HG02678 (cell line): Measurements from ENCODE around the gene FGF22.

ENCODE experiments used
- ATAC-seq: cut with Tn5 transposase; IDR thresholded peaks from one replicate; pipeline ENCODE4 v1.9.1; 2021; ENCODE audit warnings: mild to moderate bottlenecking, moderate library complexity; ENCODE audit not compliant: unreplicated experiment

Gene FGF22

DNA sequence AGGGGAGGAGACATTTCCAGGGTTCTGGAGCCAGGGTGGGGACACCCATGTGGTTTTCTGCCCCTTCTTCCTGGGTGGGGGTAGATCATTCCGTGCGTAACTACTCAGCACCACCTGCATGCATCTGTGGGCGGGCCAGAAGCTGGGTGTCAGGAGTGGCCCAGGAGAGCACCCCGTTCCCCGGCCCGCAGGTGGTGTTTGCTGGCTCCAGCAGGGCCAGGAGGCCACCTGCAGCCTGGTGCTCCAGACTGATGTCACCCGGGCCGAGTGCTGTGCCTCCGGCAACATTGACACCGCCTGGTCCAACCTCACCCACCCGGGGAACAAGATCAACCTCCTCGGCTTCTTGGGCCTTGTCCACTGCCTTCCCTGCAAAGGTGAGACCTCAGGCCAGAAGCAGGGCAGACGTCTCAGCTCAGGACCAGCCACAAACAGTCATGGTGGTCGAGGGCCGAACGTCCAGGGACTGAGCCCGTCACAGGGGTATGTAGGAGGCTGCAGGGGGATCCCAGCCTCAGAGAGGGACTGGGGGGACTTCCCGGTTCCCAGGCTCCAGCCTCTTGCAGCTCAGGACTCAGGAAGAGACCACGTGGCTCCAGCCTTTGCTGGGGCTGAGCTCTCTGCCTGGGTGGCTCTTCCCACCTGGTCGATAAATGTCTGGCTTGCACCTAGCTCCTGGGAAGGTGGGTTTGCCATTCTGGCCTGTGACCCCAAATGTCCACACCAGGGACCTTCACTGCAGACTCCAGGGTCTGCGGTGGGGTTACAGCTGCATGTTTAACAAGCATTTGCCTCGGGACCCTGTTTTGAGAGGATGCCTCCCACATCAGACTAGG is 38.1 kb downstream of the FGF22 start:
- ATAC-seq = no peak

DNA sequence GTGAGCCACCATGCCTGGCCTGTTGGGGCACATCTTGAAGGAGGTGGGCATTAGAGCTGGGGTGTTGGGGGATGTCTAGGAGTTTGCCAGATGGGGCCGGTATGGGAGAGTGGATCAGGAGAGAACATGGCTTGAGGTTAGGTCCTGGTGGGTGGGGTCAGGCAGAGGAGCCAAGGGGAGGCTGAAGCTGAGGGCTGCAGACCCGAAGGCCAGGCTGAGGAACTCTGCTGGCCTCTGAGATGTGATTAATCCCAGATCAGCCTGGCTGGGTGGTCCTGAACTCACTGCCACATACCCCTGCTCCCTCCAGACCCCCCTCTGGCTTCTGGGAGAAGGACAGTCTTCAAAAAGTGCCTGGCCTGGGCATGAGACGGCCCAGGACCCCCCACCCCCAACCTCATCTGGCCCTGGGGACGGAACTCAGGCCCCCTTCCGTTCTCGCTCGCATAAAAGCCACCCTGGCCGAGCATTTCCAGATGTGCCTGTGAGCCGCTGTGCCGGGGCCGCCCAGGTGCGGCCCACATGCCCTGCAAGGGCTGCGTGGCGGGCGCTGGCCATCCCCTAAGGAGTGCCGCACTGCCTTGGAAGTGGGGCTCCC is 39.2 kb downstream of the FGF22 start:
- no peak for ATAC-seq

DNA sequence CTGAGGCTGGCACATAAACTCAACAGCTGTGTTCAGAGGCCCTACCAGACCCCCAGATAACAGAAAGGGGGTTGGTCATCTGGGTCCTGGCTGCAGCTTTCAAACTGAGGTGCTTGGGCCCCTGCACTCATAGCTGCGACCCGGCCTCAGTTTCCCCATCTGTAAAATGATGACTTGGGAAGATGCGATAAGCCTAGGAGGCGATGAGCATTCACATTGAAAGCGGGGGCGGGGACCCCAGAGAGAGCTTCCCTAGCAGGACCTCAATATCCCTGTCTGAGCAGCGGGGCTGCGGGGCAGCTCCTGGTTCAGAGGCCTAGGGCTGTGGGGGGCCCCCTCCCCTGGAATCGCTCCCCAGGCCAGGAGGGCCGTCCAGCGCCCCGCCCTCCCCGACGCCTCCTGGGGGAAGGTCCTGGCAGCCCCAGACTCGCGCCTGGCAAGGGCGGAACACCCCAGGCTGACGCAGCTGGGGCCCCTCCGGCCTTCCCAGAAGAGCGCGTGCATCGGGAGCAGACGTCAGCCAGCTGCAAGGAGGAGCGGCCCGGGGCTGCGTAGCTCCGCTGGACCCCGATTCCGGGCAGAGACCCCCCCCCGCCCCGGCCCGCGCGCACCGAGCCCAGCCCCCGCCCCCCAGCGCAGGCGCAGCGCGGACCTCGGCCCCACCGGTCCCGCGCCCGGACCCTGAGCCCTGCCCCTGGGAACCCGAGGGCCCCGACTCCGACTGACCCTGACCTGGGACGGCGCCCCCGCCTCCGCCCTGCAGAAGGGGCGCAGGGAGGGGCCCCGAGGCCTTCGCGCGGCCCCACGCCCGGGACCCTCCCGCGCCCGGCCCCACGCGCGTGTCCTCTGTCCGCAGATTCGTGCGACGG is 40.0 kb downstream of the FGF22 start:
- ATAC-seq = peak; percentile 16

DNA sequence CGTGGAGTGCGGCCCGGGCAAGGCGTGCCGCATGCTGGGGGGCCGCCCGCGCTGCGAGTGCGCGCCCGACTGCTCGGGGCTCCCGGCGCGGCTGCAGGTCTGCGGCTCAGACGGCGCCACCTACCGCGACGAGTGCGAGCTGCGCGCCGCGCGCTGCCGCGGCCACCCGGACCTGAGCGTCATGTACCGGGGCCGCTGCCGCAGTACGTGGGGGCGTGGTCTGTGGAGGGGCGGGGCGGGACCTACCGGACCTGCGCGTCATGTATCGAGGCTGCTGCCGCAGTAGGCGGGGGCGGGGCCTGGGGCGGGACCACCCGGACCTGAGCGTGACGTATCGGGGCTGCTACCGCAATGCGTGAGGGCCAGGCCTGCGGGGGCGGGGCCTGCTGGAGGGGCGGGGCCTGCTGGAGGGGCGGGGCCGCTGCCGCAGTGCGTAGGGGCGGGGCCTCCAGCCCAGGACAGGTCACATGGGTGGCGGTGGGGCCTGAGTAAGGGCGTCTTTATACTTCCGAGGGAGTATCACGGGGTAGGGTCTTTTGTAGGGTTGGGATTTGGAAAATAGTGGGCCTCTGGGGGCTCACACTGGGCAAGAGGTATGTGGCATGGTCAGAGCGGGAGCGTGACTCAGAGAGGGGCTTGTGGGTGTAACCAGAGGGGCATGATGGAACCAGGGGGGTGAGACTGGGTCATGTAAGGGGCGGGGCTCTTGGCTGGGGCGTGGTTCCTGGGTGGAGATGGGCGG is 40.8 kb downstream of the FGF22 start:
- peak; percentile 71 for ATAC-seq

DNA sequence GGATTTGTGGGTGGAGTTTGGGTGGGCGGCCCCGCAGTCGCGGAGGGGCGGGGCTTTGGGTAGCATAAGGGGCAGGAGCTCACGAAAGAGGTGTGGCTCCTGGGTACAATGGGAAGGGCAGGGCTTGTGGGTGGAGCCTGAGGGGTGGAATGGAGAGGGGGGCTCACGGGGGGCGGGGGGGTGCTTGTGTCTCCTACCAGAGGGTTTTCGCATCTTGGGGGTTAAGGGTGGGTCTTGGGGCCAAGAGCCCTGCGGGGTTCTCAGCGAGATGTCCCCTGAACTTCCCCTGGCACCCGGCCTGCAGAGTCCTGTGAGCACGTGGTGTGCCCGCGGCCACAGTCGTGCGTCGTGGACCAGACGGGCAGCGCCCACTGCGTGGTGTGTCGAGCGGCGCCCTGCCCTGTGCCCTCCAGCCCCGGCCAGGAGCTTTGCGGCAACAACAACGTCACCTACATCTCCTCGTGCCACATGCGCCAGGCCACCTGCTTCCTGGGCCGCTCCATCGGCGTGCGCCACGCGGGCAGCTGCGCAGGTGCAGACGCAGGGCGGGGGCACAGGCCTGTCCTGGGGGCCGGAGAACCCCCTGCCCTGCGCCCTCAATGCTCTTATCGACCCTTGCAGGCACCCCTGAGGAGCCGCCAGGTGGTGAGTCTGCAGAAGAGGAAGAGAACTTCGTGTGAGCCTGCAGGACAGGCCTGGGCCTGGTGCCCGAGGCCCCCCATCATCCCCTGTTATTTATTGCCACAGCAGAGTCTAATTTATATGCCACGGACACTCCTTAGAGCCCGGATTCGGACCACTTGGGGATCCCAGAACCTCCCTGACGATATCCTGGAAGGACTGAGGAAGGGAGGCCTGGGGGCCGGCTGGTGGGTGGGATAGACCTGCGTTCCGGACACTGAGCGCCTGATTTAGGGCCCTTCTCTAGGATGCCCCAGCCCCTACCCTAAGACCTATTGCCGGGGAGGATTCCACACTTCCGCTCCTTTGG is 41.6 kb downstream of the FGF22 start:
- no peak for ATAC-seq

DNA sequence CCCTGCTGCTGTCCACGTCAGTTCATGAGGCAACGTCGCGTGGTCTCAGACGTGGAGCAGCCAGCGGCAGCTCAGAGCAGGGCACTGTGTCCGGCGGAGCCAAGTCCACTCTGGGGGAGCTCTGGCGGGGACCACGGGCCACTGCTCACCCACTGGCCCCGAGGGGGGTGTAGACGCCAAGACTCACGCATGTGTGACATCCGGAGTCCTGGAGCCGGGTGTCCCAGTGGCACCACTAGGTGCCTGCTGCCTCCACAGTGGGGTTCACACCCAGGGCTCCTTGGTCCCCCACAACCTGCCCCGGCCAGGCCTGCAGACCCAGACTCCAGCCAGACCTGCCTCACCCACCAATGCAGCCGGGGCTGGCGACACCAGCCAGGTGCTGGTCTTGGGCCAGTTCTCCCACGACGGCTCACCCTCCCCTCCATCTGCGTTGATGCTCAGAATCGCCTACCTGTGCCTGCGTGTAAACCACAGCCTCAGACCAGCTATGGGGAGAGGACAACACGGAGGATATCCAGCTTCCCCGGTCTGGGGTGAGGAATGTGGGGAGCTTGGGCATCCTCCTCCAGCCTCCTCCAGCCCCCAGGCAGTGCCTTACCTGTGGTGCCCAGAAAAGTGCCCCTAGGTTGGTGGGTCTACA is 43.1 kb downstream of the FGF22 start:
- no peak for ATAC-seq

DNA sequence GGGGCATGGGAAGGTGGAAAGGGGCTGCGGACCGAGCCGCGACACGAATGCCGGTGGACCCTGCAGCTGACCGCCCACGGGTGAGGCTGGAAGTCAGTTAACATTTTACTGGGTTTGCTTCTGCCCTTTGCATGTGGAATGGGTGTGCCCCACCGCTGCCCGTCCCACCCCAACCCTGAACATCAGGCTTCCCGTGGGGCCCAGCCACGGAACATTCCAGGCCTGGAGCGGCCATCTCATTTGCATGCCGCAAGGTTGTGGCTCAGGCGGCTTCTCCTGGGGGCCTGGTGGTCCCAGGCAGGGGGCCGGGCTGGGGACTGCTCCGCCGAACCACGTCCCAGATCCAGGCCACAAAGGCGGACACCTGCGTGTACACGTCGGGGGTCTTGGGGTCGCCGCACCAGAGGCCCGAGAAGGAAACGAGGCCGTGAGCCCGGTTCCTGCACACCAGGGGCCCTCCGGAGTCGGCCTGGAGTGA is 45.8 kb downstream of the FGF22 start:
- ATAC-seq = no peak

DNA sequence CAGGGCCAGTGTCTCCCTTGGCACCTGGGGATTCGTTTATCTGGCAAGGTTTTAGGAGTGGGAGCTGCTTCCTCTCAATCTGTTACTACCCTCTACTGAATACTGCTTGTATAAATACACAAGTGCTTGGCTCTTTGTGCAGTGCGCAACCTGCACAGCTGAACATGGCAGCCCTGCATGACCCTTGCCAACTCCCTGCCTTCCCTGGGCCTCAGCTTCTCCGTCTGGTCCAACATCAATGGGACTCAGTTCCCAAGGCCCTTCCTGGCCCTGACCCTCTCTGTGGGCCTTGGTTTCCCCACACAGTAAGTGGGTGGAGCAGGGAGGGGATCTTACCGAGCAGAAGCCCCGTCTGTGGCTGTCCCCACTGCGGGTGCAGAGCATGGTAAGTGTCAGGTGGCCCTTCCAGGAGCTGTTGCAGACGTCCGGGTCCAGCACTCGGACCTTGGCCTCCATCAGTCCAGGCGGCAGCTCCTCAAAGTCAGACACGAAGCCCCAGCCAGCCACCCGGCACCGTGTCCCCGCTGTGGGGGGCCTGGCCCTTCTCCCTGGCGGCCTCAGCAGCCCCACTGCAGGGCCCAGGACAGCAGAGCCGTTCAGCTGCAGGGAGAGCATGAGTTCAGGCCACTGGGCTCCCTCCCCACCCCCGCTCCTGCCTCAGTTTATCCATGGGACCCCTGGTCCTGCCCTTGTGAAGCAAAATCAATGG is 47.1 kb downstream of the FGF22 start:
- no peak for ATAC-seq

DNA sequence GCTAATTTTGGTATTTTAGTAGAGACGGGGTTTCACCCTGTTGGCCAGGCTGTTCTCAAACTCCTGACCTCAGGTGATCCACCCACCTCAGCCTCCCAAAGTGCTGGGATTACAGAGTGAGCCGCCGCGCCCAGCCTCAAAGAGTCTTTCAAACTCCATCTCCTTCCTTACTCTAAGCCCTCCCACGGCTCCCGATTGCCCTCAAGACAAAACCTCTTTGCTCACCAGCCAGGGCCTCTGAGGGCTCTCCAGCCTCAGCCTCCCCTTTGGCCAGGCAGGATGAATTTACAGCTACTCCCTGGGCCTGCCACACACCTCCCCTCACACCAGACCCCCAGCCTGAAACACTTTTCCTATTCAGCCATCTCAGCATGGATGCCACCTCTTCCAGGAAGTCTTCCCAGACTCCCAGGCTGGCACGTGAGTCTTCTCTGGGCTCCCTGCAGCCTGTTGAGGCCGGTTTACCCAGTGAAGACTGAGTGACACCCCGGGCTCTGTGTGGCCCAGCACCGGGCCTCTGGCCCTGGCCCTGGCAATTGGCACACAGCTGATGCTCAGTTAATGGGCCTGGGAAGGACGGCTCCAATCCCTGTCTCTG is 48.0 kb downstream of the FGF22 start:
- ATAC-seq = no peak

DNA sequence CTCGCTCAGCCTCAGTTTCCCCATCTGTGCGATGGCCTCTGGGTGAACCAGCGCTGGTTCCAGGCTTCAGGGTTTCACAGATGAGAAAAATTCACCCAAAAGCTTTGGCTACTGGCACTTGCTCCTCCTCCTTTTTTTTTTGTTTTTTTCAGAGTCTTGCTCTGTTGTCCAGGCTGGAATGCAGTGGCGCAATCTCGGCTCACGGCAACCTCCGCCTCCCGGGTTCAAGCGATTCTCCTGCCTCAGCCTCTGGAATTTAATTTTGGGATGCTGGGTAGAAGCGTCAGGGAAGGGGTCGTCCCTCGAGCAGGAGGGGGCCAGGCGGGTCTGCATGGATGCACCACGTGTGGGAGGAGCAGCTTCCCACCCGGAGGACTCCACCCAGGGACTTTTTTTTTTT is 48.5 kb downstream of the FGF22 start:
- no peak for ATAC-seq

DNA sequence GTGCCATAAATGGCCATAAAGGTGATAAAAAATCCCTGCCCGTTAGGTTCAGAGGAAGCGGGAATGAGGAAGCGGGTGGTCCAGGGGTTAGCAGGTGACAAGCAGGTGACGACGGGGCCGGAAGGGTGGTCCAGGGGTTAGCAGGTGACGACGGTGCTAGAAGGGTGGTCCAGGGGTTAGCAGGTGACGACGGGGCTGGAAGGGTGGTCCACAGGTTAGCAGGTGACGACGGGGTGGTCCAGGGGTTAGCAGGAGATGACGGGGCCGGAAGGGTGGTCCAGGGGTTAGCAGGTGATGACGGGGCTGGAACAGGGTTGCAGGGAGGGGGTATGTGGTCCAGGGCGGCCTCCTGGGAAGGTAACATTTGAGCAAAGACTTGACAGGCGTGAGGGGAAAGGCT is 49.3 kb downstream of the FGF22 start:
- no peak for ATAC-seq

DNA sequence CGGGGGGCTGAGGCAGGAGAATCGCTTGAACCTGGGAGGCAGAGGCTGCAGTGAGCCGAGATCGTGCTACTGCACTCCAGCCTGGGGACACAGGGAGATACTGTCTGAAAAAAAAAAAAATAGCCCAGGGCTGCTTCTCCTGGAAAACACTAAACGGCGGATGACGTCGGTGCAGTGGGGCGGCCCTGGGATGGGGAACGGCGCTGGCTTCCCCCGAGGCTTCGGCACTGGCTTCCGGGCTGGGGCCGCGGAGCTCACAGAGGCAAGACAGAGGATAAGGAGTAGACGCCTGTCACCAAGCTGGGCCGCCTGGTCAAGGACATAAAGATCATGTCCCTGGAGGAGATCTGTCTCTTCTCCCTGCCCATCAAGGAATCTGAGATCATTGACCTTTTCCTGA is 50.5 kb downstream of the FGF22 start:
- no peak for ATAC-seq
